NCI-H2196 treated with DMSO at 0.1 percent for 48 hours (cell line): ENCODE measurements around the gene CACNB4.

Experiments used
- DNase-seq: peaks from one replicate; lab custom pipeline; 2025; ENCODE audit not compliant: unreplicated experiment; lab: John Stamatoyannopoulos, UW

The CACNB4 gene

DNA sequence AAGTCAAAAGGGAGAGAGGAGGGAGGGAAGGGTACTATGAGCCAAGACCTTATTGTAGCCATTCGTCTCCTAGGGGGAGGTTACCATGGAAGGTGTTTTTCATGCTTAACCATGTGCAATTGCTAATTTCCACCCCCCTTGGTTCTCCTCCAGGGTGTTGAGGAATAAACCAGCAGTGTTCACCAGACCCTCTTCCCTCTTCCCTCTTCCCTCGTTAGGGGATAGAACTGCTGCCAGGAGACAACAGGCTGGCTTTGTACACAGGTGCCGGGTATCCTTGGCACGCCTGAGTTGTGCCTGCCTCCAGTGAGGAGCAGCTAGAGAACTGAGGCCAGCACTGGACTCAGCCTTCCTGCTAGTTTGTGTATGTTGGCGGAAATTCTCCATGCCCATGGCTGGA lies 229.6 kb downstream of the CACNB4 start:
- DNase-seq, result no peak

DNA sequence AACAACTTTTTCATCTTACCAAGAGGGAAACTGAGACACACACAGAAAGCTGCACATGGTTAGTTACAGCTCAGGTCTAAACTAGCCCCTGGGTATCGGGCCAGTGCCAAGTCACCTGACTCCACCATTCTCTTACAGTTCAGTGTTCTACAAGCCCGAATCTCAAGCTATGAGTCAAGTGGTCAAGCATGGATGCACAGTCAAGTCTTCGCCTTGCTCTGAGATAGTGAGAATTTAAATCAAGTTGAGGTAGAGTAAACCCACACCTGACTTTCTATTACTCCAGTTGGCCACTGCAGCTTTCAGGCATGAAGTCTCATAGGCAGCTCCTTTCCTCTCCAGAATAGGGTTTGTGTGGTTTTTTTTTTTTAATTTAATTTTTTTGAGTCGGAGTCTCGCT lies 236.1 kb downstream of the CACNB4 start:
- no peak for DNase-seq

DNA sequence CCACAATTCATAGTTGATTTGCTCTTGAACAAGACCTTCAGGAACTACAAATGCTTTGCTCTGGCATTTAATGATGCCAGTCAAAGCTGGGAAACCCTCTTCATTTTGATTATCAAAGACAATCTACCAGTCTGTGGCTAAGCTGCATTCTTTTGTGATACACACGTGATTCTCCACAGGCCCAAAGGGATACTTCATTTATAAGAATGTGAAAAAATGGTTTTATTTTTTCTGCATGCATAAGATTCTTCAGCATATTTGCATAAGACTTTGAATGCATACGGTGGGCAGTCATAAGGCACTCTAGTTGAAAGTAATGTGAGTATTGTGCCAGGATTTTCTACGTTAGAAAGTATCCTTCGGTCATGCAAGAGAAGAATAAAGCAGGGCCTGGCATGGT lies 237.7 kb downstream of the CACNB4 start:
- DNase-seq, result no peak

DNA sequence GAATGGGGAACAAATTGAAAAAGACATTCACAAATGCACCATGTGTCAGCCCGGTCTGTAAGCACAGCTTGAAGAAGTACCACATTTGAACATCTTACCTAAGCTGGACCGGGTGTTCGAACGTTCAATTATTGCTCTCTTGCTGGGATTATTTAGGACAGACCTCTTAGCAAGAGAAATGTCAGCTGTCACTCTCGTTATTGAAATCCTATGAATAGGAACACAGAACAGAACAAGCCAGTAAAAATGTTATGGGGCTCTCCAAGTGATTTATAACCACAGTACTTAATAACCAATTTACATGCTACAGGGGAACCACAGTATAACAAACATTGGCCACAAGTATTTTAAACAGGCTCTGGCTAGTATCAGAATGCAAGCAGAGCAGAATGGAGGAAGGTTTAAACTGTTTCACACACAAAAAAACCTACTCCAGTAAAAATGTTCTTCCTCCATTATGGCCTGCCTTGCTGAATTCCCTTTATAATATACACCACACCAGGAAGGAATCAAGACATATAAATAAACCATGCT lies 238.2 kb downstream of the CACNB4 start:
- no peak for DNase-seq

DNA sequence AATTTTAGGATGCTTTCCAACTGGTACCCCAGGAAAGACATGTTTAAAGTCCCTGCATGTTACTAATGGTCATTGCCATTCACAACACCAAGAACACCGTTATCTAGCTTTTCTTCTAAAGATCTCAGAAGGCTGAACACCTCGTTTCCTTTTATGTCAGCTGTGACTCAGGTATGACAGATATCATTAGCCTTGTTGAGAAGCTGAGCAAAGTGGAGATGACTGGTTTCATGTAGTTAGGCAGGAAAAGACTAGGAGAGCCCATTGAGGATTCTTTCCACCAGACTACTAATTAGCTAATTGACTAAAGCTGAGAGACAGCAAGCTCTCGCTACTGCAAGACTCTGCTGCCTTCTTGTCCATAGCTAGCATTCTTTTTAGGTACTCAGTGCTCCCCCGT lies 238.6 kb downstream of the CACNB4 start:
- no peak for DNase-seq

DNA sequence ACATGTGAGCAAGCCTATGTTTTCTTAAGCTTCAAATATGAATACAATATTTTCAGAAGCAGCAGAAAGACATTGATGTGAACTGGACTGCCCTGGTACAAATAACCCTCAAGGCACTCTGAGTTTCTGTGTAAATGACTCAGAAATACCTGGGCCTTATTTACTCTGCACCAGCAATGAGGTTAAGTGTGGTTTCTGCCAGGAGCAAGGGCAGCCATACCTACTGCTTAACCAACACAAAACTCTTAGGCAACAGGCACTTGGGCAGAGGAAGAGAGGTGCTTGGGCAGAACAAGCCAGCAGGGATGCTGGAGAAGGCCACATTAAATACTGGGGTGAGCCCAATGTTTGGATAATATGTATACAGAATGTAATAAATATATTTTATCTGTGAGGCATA lies 241.2 kb downstream of the CACNB4 start:
- DNase-seq, result no peak

DNA sequence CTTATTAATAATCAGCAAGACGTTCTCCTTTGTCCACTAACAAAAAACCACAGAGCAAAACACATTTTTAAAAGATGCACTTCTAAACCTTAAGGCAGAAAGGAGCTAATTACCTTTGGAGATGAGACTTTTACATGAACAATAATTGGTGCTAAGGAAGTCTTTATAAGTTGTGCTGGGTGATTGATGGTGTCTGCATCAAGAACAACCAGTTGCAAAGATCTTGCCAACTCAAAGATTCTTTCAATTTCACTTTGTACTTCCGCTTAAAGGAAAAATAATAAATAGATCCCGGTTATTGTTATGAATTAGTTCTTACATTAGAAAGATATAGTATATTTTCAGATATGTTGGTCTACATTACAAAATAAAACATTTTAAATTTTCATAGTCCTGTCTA lies 243.7 kb downstream of the CACNB4 start:
- DNase-seq, result no peak

DNA sequence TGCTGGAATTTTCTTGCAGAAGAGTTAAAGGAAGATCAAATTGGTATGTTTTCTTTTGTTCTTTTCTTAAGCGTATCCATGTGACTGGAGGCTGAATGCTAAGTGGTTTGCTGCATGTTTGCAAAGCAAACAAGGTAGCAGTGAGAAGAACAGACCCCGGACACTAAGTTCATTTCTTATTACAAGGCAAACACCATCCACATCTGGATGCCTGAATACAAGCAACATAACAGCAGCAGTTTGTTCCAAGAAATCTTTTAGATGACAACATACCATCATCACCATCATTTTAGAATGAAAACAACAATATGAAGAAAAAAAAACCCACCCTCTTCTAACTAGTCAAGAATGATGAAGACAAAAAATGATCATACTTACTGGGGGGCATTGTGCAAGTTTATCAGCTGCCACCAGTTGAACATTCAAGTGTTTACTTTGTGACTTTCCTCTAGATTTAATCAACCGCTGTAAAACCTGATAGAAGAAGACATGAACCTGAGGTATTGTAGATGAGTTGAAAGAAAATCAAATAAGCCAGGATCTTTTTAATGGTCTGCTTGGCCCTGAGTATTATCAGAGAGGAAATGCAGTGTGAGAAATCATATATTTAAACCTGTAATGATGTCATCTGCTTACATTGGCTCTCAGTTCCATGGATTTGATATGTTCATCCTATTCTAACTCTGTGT lies 245.6 kb downstream of the CACNB4 start:
- DNase-seq, result no peak

DNA sequence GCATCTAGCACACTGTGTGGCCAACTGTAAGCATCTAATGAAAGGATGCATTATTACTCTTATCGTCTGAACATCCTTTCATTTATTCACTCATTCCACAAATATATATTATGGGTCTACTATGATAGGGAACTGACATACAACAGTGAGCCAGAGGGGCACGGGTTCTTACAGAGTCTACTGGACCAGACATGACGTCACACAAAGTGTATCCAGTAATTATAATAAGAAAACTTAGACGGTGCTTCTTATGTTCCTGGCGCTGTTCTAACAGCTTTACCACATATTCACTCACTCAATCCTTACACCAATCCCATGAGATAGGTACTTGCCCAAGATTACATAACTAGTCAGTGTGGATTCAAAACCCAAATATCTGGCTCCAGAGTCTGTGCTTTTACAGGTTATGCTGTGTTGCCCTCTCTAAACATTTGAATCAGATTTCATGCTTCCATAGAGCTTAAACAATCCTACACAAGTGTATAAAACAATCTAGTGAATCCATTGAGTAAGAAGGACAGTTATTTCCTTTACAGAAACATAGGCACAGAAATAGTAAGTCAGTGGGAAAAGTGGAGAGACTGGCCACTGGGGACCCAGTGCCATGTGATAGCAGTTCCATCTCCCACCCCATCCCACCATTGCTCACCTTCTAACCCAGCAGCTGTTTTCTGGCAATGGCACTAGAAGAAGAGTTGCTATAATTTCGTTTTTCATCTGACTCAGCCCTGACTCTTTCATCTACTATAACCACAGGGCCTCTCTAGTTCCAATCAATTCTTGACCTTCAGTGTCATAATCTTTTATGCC lies 246.4 kb downstream of the CACNB4 start:
- no peak for DNase-seq

DNA sequence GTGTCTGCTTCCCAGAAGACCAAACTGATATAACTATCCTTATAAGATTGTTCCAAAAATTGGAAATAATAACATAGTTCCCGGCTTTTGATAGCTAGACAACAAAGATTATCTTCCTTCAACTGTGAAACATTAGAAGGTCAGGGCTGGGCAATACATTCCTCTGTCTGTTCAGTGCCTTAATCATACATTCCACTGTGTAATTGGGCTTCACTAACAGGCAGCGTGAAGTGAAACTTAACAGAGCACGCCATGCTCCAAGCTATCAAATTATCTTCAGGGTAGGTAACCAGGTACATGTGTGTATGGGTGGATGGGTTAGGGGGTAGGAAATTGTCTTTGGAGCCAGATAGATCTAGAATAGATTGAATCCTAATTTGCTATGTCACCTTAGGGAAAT lies 247.1 kb downstream of the CACNB4 start:
- no peak for DNase-seq

DNA sequence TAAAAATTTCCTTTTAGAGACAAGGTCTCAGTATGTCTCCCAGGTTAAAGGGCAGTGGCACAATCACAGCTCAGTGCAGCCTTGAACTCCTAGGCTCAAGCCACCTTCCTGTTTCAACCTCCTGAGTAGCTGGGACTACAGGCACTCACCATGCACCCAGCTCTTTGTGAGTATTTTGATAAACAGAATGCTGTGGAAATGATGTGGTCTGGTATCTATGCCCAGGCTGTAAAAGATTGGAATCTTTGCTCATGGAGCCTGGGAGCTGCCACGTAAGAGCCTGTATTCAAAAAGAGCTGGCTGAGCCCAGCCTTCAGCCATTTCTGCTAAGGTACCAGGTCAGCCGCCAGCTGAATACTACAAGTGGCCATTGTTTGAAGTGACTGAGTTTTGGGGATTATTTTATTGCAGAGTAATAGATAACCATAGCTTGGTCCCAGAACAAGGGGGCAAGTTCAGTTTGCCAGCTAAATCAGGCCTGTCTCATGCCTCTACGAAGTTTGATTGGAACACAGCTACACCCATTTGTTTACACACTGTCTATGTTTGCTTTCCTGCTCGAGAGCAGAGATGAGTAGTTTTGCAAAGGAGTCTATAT lies 249.3 kb downstream of the CACNB4 start:
- DNase-seq, result no peak

DNA sequence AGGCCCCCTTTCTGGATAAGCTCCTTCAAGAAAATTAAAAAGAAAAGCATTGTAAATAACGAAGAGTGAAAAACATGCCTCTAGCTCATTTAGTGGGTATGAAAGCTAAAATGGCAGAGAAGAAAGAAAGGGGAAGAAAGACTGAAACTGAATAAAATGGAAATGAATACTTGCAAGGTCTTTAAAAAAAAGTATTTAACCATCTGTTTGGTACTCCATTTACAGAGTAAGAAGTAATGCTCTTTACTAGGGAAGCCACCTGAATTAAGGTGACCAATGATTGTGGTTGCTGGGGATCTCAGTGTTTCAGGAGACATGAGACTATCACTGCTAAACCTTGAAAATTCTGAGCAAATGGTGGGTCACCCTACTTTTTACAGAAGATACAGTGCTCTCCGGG lies 253.0 kb downstream of the CACNB4 start:
- no peak for DNase-seq

DNA sequence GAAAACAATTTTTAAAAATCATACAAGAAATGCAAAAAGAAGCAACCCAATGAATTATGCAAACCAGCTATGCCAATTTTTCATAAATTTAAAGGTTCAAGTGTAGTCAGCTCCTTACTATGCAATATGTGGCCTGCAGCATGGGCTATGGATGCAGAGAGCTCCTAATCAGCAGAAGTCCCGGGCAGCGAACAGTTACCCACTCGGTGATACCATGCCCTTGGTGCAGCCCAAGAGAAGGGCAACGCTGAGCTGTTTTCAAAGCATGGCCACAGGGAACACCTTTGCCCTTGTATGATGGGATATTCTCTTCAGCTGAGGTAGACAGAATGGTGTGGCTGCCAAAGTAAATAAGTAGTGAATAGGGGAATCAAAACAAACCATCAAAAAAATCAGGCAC lies 253.4 kb downstream of the CACNB4 start:
- DNase-seq, result no peak

DNA sequence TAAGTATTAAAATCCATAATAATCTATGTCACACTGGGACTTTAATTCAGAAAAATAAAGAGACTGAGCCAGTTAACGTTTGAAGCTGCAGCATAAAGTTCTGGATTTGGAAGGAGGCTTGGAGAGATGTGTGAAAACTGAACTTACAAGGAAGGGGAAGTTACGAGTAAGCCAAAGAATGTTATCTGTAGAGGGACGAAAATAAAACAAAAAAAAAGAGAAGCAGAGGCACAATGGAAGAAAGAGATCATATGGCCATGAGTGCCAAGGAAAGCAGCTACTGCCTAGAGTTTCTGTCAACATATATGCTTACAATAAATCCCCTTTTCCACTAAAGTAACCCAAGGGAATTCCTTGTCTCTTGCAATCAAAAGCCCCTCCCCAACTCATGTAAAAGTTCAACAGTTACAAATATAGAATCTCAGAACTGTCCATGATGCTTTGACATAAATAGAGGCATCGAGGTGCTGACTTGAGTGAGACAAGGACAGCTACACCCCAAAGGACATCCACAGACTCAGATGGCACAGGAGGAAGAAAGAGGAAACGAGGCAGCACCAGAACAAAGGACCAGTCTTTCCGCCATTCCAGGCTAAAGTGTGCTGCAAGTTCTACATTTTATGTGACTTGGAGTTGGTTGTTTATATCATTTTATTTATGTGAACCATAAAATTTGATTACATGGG lies 254.5 kb downstream of the CACNB4 start:
- DNase-seq, result no peak

DNA sequence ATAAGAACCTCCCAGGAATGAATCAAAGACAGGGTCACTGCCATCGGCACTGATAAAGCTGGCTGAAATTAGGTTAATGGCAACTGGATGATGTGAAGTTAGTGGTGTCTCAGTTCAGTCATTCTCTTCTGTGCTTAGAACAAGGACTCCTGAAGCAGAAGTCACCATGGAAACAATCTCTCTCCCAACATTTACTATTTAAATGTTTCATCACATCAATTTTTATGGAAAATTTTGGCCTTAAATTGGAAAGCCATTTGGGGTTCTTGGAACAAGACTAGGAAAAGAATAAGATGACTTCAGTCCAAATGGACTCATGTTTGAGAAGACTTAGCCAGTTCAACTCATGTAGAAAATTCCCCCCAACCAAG lies 255.2 kb downstream of the CACNB4 start:
- no peak for DNase-seq

DNA sequence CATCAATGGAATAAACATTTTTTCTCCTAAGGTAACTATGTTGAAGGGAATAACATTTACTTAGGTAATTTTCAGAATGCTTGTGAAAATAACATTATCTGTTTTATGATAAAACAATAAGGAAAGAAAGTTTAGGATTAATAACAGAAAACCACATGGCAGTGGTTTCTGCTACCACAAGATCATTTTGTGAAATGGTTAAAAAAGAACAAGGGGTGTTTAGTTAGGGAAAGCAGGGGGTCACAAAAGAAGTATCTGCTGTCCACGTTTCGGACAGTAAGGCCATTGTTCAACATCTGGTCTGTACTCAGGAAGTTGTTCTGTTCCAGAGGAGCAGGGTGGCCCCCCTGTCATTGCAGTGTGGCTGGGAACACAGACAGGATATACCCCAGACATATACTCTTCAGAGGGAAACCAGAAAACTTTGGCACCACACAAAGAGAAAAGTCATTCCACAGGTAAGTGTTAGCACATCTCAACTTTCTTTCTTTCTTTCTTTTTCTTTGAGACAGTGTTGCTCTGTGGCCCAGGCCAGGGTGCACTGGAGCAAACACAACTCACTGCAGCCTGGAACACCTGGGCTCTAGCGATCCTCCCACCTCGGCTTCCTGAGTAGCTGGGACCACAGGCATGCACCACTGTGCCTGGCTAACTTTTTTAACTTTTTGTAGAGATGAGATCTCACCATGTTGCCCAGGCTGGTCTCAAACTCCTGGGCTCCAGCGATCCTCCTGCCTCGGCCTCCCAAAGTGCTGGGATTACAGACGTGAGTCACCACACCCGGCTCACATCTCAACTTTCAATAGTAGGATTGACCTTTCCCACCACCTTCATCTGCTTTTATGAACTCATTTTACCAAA lies 255.8 kb downstream of the CACNB4 start:
- DNase-seq, result no peak

DNA sequence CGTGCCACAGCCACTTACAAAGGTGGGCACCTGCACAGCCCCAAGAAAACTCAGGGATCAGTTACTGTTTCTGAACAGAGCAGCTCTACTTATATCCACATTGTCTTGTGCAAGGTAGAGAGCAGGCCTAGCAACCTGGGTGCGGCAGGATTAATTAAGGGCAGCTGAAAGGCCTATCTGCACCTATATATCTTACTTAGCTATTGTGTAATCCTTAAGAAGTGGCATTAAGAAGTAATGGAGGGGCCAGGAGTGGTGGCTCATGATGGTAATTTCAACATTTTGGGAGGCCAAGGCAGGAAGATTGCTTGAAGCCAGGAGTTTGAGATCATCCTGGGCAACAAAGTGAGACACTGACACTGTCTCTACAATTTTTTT lies 257.8 kb downstream of the CACNB4 start:
- no peak for DNase-seq

DNA sequence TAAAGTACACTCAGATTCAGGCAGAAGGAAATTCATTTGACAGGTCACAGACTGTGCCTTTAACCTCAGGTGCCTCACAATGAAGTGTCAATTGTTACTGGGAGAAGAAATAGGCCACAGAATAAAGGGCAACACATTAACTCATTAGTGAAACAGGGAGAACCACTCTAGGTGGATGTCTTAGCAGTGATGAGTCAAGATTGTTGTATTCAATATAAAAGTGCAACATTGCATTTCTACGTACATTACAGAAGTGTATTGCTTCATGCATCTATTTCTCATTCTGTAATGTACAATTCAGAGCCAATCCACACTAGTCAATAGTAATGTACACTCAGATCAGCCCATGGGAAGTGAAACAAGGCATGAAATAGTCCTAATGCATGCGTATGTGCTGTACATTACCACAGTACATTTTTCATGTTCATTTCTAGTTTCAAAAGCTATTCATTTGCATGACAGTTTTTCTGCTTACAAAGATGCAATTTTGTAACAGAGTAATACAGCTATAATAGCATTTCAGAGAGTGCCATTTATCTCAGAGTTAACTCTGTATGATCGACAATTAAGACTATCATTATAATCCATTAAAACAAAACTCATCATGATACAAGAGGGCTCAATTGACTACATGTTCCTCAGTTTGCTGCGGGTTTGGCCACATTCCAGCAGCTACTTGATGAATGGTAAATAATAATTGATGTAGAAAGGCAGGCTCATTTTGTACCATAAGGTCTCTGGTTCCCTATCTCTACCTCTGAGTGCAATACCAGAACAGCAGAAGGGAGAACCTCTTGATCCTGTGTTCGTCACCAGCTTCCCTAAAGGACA lies 258.4 kb downstream of the CACNB4 start:
- DNase-seq, result no peak

DNA sequence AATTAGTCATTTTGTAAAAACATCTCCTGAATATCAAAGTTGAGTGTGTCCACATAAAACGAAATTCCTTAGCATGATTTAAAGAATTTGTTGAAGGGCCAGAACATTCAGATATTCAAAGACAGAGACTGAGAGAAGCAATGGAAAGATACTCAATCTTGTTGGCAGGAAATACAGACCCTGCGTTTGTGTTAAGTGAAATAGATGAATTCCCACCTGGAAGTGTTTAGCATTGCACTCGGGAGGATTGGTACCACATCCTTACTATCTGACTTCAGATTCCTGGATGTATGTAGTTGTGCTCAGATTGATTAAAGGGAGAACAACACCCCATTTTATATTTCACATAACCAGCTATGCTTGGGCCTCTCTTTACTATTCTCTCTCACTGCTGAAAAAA lies 260.9 kb downstream of the CACNB4 start:
- no peak for DNase-seq

DNA sequence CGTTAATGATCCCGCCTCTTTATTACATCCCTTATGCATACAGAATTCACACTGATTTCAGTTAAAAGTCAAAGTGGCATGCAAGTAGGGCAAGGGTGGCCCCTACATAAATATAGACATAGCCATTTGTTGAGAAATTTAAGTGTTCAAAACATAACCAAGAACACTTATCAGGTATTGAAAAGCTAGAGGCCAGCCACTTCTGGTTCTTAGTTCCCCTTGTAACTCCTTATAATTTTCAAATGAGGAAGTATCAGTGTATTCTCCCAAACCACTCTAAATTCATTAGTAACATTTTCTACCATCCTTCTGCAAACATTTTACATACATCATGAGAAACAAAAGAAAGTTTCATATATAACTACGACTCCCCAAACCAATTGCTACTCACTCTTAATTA lies 264.9 kb downstream of the CACNB4 start:
- no peak for DNase-seq
